ENCODE measurements around the gene NCKAP5. TPM values are rescaled to one million over a fixed set of nuclear protein-coding genes. Genes with fewer than 3 reads are reported as not detected.

NCKAP5 gene
- total and polyA plus RNA-seq, 4 donors: 0.57 to 2.8 (median 2.4) TPM

DNA sequence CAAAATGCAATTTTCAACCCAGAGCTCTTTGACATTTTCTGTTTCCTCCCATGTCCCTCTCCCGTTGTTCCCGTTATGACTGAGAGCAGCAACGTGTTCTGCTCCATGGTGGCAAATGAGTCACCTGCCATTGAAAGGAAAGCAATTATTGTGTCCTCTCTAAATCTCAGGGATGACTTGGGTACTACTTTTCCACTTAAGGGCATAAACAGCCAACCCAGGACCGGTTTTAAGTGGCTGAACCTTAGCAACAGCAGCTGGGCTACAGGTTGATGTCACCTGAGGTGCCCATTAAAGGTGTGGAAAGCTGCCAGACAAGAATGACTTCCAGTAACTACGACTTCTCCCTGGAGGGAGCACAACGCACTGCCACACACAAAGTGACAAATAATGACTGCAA is 236.8 kb downstream of the NCKAP5 start:
- DNase-seq (ENCODE audit: low spot score): no peak
- no peak for TF ChIP-seq NR2F2 (IDR thresholded peaks at IDR 0.05)
- no peak for TF ChIP-seq YY1 (IDR thresholded peaks at IDR 0.05)
- TF ChIP-seq FOXA1 (IDR thresholded peaks at IDR 0.05): no peak
- TF ChIP-seq, protein P1, sequence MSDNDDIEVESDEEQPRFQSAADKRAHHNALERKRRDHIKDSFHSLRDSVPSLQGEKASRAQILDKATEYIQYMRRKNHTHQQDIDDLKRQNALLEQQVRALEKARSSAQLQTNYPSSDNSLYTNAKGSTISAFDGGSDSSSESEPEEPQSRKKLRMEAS (IDR thresholded peaks at IDR 0.05): no peak
- TF ChIP-seq, protein P2, sequence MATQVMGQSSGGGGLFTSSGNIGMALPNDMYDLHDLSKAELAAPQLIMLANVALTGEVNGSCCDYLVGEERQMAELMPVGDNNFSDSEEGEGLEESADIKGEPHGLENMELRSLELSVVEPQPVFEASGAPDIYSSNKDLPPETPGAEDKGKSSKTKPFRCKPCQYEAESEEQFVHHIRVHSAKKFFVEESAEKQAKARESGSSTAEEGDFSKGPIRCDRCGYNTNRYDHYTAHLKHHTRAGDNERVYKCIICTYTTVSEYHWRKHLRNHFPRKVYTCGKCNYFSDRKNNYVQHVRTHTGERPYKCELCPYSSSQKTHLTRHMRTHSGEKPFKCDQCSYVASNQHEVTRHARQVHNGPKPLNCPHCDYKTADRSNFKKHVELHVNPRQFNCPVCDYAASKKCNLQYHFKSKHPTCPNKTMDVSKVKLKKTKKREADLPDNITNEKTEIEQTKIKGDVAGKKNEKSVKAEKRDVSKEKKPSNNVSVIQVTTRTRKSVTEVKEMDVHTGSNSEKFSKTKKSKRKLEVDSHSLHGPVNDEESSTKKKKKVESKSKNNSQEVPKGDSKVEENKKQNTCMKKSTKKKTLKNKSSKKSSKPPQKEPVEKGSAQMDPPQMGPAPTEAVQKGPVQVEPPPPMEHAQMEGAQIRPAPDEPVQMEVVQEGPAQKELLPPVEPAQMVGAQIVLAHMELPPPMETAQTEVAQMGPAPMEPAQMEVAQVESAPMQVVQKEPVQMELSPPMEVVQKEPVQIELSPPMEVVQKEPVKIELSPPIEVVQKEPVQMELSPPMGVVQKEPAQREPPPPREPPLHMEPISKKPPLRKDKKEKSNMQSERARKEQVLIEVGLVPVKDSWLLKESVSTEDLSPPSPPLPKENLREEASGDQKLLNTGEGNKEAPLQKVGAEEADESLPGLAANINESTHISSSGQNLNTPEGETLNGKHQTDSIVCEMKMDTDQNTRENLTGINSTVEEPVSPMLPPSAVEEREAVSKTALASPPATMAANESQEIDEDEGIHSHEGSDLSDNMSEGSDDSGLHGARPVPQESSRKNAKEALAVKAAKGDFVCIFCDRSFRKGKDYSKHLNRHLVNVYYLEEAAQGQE (IDR thresholded peaks at IDR 0.05): no peak
- no peak for TF ChIP-seq RXRA (IDR thresholded peaks at IDR 0.05)
- no peak for TF ChIP-seq EGR1 (IDR thresholded peaks at IDR 0.05; ENCODE audit: low read depth in 2 of 2)
- TF ChIP-seq HNF4A (conservative IDR thresholded peaks at IDR 0.05): no peak
- TF ChIP-seq, protein P3, sequence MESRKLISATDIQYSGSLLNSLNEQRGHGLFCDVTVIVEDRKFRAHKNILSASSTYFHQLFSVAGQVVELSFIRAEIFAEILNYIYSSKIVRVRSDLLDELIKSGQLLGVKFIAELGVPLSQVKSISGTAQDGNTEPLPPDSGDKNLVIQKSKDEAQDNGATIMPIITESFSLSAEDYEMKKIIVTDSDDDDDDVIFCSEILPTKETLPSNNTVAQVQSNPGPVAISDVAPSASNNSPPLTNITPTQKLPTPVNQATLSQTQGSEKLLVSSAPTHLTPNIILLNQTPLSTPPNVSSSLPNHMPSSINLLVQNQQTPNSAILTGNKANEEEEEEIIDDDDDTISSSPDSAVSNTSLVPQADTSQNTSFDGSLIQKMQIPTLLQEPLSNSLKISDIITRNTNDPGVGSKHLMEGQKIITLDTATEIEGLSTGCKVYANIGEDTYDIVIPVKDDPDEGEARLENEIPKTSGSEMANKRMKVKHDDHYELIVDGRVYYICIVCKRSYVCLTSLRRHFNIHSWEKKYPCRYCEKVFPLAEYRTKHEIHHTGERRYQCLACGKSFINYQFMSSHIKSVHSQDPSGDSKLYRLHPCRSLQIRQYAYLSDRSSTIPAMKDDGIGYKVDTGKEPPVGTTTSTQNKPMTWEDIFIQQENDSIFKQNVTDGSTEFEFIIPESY (IDR thresholded peaks at IDR 0.05): no peak
- no peak for TF ChIP-seq GABPA (IDR thresholded peaks at IDR 0.05 in 1 of 2, conservative IDR thresholded peaks at IDR 0.05 in 1 of 2)
- no peak for TF ChIP-seq SP1 (IDR thresholded peaks at IDR 0.05)
- TF ChIP-seq TAF1 (conservative IDR thresholded peaks at IDR 0.05): no peak
- TF ChIP-seq FOXA2 (IDR thresholded peaks at IDR 0.05): no peak
- TF ChIP-seq, protein P4, sequence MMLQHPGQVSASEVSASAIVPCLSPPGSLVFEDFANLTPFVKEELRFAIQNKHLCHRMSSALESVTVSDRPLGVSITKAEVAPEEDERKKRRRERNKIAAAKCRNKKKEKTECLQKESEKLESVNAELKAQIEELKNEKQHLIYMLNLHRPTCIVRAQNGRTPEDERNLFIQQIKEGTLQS (IDR thresholded peaks at IDR 0.05): no peak
- TF ChIP-seq, protein P5, sequence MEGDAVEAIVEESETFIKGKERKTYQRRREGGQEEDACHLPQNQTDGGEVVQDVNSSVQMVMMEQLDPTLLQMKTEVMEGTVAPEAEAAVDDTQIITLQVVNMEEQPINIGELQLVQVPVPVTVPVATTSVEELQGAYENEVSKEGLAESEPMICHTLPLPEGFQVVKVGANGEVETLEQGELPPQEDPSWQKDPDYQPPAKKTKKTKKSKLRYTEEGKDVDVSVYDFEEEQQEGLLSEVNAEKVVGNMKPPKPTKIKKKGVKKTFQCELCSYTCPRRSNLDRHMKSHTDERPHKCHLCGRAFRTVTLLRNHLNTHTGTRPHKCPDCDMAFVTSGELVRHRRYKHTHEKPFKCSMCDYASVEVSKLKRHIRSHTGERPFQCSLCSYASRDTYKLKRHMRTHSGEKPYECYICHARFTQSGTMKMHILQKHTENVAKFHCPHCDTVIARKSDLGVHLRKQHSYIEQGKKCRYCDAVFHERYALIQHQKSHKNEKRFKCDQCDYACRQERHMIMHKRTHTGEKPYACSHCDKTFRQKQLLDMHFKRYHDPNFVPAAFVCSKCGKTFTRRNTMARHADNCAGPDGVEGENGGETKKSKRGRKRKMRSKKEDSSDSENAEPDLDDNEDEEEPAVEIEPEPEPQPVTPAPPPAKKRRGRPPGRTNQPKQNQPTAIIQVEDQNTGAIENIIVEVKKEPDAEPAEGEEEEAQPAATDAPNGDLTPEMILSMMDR (IDR thresholded peaks at IDR 0.05; ENCODE audit: low read depth, low read length, missing input control): no peak
- TF ChIP-seq HNF4G (IDR thresholded peaks at IDR 0.05): no peak
- no peak for TF ChIP-seq JUND (IDR thresholded peaks at IDR 0.05)
- Histone ChIP-seq H3K27me3 (ENCODE audit: control insufficient read depth in 4 of 4, insufficient read depth in 4 of 4, low read length in 3 of 4) (no peaks in the 10 kb centered on the region), H3K4me3 (ENCODE audit: low read depth in 1 of 3, low read length in 3 of 3) (no peak overlapping the region), H3K9me3 (ENCODE audit: control insufficient read depth in 4 of 4, low read length in 3 of 4) (no peaks in the 10 kb centered on the region), H3K4me1 (ENCODE audit: control insufficient read depth in 4 of 4, insufficient read depth in 4 of 4, low read length in 3 of 4) (no peaks in the 10 kb centered on the region), H3K27ac (ENCODE audit: low read depth in 1 of 2, low read length in 2 of 2) (no peak overlapping the region), H3K36me3 (ENCODE audit: control insufficient read depth in 4 of 4, insufficient read depth in 3 of 4, low read depth in 1 of 4, low read length in 3 of 4) (peaks cover 0 to 1% (median 0%) of the 10 kb centered on the region in 4 donors), H3K9ac (ENCODE audit: low read depth in 1 of 2, low read length in 2 of 2) (no peak overlapping the region)
- 84% methylated on average over 6 of the region's 6 CpGs for WGBS
